HG02759 (cell line): ENCODE data around the gene BEAN1.
"Not testable (repeated sequence)": the region's sequence is repeated elsewhere in the genome, so short reads cannot be mapped to it uniquely, and the experiment has no call there.

Experiments used
- ATAC-seq: cut with Tn5 transposase; IDR thresholded peaks from one replicate; pipeline ENCODE4 v1.9.1; 2021; ENCODE audit warnings: mild to moderate bottlenecking, moderate library complexity; ENCODE audit not compliant: unreplicated experiment

Gene BEAN1

DNA sequence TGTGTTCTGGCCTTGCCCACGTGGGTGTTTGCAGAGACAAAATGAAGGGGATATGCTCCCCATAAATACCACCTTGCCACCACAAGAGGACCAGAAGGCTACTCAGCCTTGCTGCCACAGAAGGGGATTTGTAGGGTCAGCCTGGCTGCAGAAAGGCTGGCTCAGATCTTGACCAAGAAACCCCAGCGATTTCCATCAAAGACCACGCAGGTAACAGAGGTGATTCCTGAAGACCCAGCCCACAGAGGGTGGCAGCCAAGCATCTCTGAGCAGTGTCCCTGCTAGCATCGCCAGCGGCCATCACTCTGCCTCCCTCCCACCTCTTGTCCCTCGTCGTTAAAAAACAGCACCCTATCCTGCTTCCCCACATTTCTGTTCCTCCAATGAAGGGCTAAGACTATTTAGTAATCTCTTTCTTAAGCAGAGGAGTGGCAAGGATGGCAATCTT, 54.9 kb downstream of the BEAN1 start:
- no peak for ATAC-seq

DNA sequence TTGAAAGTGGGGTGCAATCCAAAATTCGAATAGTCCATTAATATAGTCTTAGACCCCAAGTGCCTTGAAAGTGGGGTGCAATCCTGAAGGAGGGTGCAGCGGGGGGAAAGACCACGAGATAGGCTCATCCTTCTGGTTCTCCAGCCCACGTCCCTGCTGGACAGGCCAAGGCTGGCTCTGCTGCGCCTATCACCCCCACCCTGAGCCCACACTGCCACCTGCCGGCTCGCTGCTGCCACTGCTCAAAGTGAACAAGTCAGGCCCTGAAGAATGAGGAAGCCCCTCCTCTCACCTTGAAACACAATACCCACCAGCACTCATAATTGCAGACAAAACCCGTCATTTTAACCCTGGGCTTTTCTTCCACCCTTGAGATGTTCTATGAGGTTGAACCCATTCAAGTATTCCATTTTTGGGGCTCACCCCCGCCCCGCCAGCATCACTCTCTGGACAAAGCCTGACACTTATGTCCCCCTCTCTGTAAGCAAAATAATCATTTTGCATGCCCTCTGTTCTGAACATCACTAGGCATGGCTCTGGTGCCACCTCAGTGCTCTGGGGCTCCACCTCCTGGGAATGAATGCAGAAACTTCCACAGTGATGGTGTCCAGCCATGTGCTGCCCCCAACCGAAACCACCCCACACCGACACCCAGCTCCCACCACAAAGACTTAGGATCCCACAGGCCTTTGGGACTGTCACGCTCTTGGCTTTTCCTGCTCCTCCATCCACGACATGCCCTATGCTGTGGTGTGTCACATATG, 56.8 kb downstream of the BEAN1 start:
- ATAC-seq: peak; percentile 75

DNA sequence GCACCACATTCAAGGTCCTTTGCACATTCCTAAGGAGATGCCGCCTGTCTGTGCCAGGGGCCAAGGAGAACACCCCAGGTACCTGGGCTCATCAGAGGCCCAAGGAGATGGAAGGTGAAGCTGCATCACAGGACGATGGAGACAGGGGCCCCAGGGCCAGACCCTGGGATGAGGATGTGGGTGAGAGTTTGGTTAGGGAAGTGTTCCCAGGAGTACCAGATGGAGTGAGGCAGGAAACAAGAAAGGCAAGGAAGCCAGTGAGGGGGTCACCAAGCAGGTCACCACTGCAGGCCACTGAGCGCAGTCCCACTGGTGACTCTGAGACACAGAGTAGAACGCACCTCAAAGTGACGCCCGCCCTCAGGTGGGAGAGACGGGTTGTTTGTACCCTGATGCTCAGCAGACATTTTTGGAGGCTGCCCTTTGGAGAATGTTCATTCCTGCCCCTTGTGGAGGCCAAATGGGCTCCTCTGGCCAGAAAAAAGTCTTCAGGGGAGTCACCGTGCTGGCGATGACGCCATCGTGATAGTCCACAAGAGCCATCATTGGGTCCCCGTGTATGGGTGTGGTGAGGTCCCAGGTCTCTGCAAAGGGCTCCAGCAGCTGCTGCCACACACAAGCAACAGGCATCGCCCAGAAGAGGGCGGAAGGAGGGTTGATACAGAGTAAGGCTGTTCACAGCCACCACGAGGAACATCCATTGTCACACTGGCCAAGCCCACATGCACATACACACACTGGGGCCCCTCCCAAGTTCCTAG, 57.5 kb downstream of the BEAN1 start:
- no peak for ATAC-seq

DNA sequence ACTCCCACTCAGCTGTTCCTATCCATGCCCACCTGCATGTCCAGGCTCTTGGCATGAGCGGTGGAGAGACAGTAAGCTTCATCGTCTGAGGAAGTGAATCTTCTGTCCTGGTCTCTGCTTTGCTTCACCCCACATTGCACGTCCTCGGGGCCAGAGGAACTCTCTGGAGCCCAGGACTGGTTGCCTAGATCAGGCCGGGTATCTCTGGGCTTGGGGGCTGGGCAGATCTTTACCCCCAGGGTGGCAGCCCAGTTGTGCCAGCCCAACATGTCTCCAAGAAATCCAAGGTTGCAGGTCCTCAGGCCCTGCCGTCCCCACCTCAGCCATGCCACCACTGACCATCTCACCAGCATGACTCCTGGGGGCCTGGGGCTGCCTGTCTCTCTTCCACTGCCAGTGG, 58.3 kb downstream of the BEAN1 start:
- no peak for ATAC-seq

DNA sequence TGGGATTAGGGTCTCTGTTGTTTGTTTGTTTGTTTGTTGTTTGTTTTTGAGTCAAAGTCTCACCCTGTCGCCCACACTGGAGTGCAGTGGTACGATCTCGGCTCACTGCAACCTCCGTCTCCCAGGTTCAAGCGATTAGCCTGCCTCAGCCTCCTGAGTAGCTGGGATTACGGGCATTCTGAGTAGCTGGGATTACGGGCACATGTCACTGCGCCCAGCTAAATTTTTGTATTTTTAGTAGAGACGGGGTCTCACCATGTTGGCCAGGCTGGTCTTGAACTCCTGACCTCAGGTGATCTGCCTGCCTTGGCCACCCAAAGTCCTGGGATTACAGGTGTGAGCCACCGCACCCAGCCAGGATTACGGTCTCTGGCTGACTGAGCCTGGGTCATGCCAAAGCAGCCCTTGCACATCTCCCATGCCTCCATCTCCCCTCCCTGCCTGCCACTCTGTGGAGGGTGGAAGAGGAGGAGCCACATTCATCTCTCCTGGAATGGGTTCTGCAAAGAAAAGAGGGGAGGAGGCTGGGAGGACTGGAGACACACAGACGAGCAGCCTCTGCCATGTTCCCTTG, 59.2 kb downstream of the BEAN1 start:
- ATAC-seq: no peak

DNA sequence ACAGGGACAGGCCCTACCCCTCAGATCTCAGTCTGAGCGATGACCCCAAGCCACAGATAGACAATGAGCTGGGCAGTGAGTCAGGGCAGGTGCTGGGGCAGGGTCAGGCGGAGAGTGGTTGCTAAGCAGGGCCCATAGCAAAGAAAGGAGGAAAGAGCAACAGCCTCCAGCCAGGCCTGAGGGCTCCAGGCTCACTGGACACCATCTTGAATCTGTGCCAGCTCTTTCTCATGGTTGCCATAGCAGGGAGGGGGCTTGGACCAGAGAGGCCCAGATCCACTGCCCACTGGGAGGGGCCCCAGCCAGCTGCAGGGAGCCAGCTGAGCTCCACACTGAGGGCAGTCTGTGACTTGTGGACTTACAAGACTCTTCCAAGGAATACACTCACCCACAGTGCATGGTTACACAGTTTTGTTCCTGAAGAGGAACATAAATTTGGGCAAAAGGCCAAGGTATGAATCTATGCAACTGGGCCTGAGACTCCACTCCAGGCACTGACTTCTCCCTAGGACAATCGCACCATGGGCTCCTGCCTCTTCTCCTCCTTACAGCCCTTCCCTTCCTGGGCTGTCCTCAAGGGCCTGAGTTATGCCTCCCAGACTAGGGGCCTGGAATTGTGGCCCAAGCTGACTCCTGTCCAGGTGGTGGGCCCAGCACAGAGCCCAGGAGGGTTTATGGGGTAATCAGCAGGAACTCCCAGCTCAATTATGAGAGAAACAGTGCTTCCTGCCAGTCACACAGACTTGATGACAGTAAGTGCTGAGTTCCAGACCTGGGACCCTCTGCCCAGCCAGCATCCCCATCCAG, 59.9 kb downstream of the BEAN1 start:
- no peak for ATAC-seq

DNA sequence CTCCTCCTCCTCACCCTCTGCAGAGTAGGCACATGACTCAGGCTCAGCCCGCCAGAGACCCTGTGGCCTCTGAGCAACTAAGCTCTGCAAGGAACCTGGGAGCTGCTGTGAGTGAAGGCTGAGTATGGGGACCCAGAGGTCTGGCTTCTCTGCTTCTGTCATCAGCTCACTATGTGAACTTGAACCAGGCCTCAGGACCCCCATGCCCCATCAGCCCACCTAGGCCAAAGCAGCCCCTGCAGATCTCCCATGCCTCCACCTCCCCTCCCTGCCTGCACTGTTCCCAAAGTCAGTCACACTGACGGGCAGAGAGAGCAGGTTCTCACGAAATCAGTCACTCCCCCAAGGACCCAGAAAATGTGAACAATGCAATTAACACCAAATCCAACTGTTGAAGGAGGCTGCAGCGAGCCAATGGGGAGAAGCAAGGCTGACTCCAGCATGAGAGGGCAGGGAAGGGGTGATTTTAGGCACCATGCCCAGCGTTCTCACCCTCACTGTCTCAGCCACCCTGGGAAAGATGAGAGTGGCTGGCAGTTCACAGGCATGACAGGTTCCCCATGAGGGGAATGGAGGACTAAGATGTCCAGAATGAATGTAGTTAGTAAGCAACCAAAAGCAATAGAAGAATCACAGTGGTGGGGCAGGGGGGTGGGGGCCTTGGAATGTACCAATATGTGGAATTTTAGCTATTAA, 60.6 kb downstream of the BEAN1 start:
- ATAC-seq: no peak

DNA sequence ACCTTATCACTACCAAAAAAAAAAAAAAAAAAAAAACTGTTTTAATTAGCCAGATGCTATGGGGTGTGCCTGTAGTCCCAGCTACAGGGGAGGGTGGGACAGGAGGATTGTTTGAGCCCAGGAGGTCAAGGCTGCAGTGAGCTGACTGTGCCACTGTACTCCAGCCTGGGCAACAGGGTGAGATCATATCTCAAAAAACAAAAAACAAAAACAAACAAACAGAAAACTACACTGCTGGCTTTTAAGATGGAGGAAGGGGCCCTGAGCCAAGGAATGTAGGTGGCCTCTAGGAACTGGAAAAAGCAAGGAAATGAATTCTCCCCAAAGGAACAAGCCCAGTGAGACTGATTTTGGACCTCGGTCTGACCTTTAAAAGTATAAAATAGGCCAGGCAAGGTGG, 61.4 kb downstream of the BEAN1 start:
- ATAC-seq: no peak

DNA sequence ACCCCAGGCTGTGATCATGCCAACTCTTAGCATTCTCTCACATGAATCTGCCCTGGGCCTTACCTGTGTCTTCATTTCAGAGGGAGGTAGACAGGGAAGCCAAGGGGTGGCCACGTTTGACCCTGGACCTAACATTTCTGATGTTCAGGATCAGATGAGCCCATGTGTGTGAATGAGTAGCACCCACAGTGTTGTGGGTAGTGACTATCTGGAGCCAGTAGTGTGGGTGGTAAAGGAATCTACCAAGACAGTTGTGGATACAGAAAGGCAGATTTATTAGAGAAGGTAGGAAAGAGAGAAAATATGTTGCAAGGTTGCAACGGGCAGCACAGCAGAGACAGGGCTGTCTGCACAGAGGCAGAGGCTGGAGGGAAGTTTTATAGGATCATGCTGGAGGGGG, 62.3 kb downstream of the BEAN1 start:
- ATAC-seq: no peak

DNA sequence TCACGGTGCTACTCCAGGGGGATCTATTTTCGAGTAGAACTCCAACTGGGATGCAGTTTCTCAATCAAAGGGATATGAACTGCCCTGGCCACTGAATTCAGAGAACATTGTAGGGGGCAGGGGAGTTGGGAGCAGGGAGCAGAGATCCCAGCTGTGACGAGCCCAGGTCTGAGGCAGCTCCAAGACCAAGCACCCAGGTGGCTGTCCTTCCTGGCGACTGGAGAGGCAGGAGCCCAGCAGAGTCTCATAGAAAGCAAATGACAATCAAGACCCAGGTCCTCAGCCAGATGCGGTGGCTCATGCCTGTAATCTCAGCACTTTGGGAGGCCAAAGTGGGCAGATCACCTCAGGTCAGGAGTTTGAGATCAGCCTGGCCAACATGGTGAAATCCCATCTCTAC, 62.7 kb downstream of the BEAN1 start:
- ATAC-seq: no peak

DNA sequence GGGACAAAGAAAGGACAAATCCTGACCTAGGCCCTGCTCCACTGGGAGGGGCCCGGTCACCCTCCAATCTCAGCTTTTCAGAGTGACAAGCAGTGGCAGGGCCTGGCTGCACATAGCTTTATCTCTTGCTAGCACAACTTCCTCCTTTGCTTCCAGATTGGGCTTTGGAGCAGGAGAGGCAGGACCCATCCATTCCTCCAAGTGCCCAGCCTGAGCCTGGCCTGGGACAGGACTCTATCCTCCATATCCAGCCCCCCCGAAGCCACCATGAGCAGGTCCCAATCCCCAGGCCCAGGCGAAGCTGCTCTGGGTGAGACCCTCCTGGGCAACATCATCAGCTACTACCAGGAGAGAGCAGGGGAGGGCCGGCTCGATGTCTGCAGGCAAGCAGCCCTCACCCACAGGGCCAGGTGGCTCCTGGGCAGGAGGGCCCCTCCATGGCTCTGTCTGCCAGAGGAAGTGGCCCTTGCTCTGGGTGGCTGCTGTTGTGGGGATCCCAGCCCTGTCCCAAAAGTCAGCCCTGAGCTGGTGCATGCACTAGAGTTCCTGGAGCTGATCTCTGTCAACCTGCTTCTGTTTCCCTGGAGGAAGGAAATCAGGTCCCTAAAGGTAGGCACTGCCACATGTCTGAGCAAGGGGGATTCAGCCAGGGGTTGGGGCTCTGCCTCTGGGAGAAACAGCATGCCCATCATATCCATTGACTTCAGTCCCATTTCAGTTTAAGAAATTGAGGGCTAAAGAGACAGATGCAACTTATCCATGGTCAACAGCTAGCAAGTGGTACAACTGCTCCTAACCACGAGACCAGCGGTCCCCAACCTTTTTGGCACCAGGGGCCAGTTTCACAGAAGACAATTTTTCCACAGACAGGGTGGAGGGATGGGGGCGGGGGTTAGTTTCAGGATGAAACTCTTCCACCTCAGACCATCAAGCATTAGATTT, 64.0 kb downstream of the BEAN1 start:
- no peak for ATAC-seq

DNA sequence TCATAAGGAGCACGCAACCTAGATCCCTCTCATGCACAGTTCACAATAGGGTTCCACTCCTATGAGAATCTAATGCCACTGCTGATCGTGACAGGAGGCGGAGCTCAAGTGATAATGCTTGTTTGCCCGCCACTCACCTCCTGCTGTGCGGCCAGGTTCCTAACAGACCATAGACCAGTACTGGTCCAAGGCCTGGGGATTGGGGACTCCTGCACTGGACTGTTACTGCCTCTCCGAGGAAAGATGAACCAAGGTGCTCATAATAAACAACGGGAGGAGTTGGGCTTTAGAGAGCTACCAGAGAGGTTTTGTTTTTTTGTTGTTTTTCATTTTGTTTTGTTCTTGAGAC, 64.6 kb downstream of the BEAN1 start:
- no peak for ATAC-seq

DNA sequence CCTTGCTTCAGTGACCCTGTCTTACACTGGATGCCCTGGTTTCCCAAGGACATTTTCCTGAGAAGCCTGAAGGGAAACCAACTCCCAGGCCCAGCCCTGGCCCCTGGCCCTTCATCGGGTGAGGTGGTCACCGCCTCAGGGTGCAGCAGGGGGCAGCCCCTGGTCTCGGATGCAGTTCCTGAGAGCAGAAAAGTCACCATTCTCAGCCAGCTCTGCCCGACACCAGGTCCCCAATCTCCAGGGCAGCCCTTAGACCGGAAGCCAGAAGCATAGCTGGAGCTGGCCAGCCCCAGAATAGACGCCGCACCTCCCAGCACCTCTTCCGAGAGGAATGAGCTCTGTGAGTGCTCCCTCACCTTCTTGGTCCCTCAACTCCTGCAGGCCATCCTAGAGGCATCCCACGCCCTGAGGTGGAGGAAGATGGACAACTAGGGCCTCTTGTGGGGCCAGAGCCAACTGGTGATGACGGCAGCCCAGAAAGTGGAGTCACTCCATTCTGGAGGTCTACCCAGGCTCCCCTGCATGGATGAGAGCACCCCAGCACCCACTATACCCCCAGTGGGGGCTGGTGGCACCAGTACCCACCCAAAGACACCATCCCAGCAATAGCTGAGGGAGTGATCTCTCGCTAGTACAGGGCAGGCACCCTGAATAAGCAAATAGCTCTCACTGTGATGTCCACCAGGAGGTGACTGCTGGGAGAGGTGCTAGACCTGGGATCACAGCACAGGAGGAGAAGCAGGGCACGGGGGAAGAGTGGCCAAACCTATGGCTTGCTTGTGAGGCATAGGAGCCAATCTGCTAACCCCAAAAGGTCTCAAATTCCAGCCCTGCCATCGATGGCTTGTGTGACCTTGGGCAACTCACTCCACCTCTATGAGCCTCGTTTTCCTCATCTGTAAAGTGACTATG, 66.7 kb downstream of the BEAN1 start:
- no peak for ATAC-seq

DNA sequence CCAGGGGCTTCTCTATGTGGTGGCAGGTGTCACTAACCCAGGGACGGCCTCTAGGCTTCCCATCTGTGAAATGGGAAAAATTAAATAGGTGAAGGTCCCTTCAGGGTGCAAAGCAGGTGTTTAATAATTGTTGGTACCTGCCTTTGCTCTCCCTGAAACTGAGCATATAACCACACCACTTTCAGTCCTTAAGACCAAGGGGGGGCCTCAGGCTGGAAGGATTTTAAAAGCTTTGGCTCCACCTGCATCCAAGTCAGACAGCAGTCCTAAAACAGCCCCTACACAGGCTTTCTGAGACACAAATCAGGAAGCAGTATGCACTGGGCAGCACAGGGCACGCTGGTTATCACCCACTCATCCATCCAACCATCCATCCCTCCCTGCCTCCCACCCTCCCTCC, 67.8 kb downstream of the BEAN1 start:
- no peak for ATAC-seq

DNA sequence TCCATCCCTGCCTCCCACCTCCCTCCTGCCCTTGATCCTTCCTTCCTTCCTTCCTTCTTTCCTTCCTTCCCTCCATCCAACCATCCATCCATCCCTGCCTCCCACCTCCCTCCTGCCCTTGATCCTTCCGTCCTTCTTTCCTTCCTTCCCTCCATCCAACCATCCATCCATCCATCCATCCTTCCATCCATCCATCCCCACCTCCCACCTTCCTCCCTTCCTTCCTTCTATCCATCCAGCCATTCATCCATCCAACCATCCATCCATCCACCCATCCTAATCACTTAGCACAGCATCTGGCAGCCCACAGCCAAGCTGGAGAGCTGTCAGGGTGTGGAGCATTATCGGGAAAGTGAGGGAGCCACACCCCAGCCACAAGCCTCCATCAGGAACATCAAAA, 68.3 kb downstream of the BEAN1 start:
- no peak for ATAC-seq

DNA sequence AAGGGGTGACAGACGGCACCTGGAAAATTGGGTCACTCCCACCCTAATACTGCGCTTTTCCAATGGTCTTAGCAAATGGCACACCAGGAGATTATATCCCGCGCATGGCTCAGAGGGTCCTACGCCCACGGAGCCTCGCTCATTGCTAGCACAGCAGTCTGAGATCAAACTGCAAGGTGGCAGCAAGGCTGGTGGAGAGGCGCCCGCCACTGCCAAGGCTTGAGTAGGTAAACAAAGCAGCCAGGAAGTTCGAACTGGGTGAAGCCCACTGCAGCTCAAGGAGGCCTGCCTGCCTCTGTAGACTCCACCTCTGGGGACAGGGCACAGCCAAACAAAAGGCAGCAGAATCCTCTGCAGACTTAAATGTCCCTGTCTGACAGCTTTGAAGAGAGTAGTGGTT, 69.1 kb downstream of the BEAN1 start:
- ATAC-seq: not testable (repeated sequence)

DNA sequence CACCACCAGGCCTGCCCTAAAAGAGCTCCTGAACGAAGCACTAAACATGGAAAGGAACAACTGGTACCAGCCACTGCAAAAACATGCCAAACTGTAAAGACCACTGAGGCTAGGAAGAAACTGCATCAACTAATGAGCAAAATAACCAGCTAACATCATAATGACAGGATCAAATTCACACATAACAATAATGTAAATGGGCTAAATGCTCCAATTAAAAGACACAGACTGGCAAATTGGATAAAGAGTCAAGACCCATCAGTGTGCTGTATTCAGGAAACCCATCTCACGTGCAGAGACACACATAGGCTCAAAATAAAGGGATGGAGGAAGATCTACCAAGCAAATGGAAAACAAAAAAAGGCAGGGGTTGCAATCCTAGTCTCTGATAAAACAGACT, 70.8 kb downstream of the BEAN1 start:
- ATAC-seq: not testable (repeated sequence)

DNA sequence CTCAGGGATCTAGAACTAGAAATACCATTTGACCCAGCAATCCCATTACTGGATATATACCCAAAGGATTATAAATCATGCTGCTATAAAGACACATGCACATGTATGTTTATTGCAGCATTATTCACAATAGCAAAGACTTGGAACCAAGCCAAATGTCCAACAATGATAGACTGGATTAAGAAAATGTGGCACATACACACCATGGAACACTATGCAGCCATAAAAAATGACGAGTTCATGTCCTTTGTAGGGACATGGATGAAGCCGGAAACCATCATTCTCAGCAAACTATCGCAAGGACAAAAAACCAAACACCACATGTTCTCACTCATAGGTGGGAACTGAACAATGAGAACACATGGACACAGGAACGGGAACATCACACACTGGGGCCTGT, 74.5 kb downstream of the BEAN1 start:
- ATAC-seq: not testable (repeated sequence)
